Right ventricle myocardium inferior (tissue), 1 donor: Measurements from ENCODE around the gene SUMF1. TPM values are rescaled to one million over a fixed set of nuclear protein-coding genes. Genes with fewer than 3 reads are reported as not detected.

Source experiments
- ATAC-seq: fragments of 200-7000 bp; cut with Tn5 transposase; one replicate; pipeline ENCODE4 v1.9.1; 2020; ENCODE audit warnings: mild to moderate bottlenecking, moderate library complexity
- DNase-seq: peaks from one replicate; pipeline ENCODE4 v3.0.0; 2021; ENCODE audit errors: missing footprints
- intact Hi-C: fragments of 100-400 bp; cut with DNase I; formaldehyde crosslinking; loops from one replicate; pipeline ENCODE4 v1.11.0; 2022
- total RNA-seq: library from RNA; stranded (reverse); fragmentation: NEBNext Ultra II Directional; extraction: Animal tissue kit (Norgen Biotek cat#: 25700); gene quantifications from one replicate; pipeline ENCODE4 v1.2.1, GENCODE V29; 2021
- donor health status: DM: no; HTN: yes; CAD: no; lungs with severe emphysema.

The SUMF1 gene
- total RNA-seq, 1 donor from 2014 or later: 8.4 TPM

DNA sequence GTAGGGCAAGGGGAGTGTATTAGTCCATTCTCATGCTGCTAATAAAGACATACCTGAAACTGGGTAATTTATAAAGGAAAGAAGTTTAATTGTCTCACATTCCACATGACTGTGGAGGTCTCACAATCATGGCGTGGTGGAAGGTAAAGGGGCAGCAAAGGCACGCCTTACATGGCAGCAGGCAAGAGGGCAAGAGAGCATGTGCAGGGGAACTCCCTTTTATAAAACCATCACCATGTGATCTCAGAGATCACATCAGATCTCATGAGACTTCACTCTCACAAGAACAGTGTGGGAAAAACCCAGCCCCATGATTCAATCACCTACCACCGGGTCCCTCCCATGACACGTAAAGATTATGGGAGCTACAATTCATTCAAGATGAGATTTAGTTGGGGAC is 41.4 kb downstream of the SUMF1 start:
- no peak for ATAC-seq
- no peak for DNase-seq
- intact Hi-C loops: no loop called here

DNA sequence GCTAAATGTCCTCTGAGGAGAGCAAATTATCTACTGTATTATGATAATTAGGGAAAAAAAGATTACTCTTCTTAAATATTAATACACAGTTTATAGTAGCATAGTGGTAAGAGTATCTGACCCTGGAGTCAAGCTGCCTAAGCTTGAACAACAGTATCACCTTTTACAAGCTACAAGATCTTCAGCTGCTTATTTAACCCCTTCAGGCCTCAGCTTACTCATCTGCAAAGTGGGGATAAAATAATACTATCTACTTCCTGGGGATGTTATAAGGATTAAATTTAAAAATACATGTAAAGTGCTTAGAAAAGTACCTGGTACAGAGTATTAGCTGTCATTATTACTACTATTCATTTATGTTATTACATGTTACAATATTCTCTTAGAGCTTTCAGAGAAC is 42.0 kb downstream of the SUMF1 start:
- ATAC-seq: no peak
- intact Hi-C loops: no loop called here
- DNase-seq: no peak

DNA sequence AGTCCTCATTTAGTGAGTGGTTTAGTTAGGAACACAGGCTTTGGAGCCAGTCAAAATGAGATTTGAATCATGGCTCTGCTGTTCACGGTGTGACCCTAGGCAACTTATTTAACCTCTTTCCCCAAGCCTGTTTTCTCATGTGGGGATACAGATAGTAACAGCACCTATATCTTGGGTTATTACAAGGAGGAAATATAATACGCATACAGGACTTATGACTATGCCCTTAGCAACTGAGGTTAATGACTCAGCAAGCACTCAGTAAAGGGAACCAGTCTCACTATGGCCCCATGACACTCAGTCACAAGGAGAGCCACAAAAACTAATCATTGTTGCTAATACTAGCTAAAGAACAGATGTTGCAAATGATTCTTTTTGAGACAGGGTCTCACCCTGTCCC is 45.9 kb downstream of the SUMF1 start:
- intact Hi-C loops: no loop called here
- no peak for DNase-seq
- ATAC-seq: no peak

DNA sequence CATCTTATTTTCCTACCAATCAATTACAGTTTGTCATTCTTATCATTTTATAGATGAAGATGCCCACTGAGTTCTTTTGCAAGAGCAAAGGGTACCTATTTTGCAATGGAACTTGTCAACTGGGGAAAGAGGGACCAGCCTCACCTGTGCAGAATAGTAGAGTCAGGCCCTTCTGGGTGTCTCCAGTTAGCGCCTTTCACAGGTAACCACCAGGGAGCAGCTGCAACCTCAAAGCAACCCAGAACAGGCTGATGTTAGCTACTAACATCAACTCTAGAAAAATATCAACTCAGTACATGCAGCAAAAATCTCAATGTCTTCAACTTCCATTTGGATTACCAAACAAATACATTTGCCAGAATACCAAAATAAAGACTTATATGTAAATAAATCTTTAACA is 47.1 kb downstream of the SUMF1 start:
- no peak for DNase-seq
- intact Hi-C loops: no loop called here
- no peak for ATAC-seq

DNA sequence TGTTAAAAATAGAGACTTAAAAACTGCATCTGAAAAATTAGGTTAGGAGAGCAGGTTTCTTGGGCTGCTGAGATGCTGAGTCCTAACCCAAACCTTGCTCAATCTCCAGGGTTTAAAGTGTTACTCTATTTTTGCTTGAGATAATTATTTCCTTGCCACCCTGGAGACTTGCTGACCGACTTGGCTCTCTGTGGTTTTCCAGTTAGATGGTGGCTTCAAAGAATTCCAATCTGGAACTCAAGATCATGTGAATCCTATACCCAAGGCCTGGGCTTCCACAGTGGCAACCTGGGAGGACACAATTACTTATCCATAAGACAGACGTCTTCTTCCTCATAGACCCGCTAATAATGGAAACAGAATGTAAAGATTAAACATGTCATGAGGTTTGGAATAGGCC is 47.7 kb downstream of the SUMF1 start:
- intact Hi-C loops: no loop called here
- ATAC-seq: no peak
- no peak for DNase-seq

DNA sequence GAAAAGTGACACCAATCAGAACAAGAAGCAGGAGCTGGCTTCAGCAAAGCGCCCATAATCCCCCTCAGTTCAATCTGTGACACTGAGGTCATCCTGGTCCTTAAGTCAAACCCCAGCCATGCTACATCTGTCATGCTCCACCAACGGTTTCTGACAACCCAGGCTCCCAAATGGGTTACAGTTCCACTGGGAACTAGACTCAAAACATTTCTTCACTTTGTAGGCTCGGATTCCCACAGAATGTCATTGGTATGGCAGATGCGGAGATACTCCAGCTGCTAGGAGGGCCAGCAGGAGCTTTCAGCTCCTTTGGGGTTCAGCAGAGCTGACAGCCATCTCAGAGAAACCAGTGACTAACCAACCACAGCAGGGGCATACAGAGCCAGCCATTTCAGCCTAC is 48.9 kb downstream of the SUMF1 start:
- intact Hi-C loops: no loop called here
- DNase-seq (no peak), ATAC-seq (peak; percentile 59)

DNA sequence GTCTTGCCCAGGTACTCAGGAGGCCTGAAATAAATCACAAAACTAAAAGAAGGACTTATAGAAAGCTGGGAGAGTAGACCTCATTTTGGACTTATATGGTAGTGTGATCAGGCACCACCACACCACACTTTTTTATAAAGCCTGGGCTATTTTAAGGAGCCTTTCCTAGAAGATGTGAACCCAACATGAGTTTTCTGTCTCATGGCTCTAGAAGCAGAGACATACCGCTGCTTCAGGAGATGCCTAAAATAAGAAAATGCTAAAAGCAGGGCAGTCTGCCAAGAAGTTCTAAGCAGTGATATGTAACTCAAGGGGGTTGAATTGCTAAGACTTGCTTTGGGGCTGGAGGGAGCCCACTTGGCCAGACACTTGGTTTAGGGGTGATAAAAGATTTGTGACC is 49.6 kb downstream of the SUMF1 start:
- intact Hi-C loops: no loop called here
- DNase-seq (no peak), ATAC-seq (no peak)

DNA sequence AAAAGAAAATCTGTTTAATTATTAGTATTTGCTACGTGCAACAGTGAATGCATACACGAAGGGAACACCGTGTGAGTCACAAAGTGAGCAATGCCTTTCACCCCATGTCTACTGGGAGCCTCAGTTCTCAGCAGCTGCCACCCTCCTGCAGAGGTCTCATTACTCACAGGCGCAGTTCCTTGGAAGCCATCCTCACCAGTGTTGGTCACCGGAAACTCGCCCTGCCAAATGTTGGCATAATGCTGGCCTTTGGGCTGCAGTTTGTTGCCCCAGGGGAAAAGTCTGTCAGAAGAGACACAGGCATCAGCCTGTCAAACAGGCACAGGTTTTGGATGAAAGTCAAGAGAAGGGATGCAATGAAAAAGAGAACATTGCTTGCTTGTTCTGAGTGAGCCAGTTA is 50.1 kb downstream of the SUMF1 start:
- no peak for DNase-seq
- intact Hi-C loops: no loop called here
- no peak for ATAC-seq

DNA sequence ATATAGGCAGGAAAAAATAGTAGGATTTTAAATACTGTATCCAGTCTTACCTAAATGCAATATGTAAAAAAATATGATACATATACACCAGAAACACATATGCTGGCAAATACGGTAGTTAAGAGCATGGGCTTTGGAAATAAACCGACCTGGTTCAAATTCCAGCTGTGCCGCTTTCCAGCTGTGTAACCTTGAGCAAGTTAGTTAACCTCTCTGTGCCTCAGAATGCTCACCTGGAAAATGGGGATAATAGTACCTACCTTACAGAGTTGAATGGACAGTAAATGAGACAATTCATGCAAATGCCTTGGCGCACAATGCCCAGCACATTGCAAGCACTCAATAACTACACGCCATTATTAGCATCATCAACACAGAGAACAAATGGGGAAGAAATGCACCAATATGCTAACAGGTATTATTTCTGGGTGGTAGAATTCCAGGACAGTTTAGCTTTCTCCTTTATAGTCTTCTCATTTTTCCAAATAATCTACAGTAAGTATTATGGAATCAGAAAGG is 50.6 kb downstream of the SUMF1 start:
- intact Hi-C loops: no loop called here
- ATAC-seq (no peak), DNase-seq (no peak)

DNA sequence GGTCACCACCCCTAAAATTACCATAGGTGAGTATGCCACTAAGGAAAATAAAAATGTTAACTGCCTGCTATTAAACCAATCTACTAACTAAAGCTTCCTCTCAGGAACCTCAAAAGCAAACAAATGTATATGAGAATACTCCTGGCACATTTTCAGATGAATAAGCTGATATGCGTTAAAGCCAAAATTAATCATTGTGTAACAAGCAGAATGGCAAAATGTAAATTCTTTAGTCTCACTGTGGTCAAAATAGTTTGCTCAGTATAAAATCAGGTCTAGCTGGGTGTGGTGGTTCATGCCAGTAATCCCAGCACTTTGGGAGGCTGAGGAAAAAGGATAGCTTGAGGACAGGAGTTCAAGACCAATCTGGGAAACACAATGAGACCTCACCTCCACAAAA is 53.6 kb downstream of the SUMF1 start:
- ATAC-seq: no peak
- DNase-seq: no peak
- intact Hi-C loops: no loop called here

DNA sequence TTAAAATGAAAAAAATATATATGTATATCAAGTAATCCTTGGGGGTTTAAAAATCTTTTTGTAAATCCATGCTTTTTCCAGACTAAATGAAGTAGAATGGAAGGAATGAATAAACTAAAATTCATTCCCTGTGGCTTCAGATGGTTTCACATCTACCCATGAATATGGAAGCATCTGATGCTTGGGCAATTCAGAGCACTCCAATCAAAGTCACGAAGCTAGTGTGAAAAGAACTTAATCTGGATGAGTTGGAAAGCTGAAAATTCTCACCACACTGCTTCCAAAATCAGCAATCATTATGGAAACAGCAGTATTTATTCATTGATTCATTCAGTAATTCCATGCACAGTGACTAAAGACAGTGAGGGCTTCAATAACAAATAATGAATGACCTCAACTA is 55.2 kb downstream of the SUMF1 start:
- intact Hi-C loops: no loop called here

DNA sequence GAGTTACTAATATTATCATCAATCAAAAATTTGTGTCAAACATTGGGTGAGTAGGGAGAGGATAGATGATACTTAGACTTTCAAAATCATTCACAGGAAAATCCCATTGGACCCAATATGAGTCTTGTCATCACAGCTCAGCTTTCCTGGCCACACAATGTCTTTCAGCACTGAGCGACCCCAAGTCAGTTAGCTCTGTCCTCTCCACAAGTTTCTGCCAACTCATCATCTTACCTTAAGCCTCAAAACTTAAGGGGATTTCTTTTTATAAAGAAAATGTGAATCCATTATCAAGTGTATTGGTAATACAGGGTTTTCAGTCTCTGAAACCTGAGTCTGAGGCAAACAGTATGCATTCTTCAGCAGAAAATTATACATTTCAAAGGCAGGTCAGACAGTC is 55.8 kb downstream of the SUMF1 start:
- DNase-seq (no peak), ATAC-seq (no peak)
- intact Hi-C loops: no loop called here

More for the DNA sequence above, 55.2 kb downstream of the SUMF1 start:
- DNase-seq (no peak), ATAC-seq (no peak)

DNA sequence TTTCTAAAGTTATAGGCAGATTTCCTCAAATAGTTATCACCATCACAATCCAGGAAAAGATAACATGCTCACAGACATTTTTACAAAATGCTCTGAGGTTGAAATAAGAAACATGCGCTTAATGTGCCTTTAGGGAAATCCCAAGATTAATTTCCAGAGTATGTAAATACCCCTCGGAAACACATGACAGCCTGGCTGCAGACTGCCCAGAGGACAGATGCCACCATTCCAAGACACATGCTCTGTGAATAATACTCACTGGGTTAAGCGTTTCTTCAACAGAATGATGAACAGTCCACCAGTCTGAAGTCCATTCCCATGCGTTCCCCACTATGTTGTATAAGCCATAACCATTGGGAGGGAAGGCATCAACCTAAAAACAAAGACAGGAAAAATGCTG is 56.5 kb downstream of the SUMF1 start:
- DNase-seq: no peak
- ATAC-seq: no peak
- intact Hi-C loops: no loop called here

DNA sequence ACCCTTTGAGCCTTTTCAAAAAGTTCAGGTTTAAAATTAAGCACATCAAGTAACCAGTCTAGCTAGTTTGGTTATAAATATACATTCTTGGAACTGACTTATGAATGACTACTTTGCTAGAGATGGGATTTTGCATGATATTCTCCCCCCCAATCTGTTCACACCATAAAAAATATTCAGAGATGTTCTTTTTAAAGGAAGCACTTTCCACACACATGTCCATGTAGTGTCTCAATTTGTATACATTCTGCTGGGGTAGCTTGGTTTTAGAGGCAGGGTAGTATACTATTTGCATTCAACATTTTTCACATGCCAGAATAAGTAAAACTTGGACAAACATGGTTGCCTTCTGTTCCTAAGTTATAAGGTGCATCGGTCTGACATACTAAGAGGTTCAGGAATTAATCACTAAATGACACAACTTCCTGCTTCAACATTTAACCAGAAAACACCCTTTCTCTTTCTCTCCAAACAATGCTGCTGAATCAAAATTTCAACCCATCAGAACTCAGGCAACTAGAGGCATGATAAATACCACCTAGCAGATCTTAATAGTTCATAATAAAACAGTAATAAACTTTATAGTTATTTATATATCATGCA is 57.0 kb downstream of the SUMF1 start:
- intact Hi-C loops: no loop called here
- no peak for DNase-seq
- no peak for ATAC-seq

DNA sequence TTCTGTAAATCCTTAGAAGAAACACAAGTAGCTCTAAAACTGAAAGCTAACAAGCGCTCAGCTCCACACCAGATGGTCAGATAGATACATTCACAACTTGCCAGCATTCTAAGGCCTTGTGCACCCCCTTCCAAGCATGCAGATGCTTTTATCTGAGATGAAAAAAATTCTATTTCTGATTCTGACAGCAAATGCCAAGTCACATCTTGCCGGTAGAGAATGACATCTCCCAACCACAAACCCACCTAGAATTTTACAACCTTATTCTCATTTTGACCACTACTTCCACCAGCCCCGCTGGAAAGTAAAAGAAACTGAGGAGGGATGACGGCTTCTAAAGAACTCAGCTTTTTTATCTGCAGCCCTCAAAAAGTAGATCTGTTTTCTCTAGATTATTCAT is 57.7 kb downstream of the SUMF1 start:
- ATAC-seq (no peak), DNase-seq (no peak)
- intact Hi-C loops: no loop called here

DNA sequence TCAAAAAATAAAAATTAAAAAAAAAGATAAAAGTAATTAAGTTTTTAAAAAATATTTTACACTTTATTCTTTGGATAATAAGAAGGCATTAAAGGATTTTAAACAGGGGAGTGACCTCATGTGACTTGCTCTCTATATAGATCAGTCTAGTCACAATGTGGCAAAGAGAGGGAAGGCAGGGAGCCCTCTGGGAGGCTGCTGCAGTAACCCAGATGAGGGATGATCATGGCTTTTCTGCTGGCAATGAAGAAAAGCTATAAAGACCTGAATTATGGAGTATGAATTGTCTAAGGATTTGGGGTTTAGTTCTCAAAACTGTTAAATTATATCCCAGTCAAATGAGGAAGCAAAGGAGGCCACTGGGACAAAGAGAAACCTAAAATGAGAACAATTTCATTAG is 58.1 kb downstream of the SUMF1 start:
- intact Hi-C loops: no loop called here
- DNase-seq: no peak
- ATAC-seq: no peak

DNA sequence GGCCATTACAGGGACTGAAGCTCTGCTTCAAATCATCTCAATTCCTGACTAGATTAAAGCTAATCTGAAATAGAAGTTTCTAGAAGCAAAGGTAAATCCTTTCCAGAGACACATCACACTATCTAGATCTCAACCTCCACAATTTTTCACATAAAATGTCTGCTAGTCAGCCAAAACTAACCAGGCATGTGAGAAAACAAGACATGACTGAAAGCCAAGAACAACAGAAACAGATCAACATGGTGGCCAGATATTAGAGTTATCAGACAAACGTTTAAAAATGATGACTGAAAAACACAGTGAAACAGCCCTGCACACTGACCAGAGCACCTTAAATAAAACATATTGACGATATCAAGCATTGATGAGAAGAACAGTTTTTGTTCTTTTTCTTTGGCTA is 59.1 kb downstream of the SUMF1 start:
- intact Hi-C loops: no loop called here
- no peak for DNase-seq
- ATAC-seq: no peak

DNA sequence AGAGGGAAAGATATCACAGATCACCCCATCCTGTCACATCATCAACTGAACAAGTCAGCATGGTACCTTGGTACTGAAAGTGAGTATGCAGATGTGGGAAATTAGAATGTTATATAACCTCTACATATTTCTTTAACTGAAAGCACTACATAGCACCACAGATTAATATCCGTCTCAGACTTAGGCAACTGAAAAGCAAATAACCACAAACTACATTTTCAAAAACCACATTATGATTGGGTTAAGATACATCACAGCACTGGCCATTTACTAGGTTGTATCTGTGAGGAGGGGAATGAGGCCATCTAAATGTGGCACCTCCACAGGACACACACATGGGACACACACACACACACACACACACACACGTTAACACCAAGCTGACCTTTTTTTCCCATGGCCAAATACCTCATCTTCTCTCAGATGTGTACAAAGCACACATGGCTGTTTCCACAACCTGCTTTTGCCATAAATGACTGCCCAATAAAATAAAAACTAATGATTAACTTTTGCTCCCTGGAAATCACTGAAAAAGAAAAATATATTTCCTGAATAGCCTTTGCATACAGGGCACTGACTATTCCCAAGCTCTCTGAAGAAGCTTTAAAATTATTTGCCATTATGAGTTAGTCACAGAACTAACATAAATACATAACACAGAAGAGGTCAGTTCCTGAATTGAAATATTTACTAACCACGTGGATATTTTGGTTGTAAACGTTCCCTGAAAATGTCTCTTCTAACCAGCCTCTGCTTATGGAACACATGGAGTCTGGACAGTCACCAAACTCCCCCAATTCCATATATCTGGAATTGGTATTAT is 60.1 kb downstream of the SUMF1 start:
- ATAC-seq (no peak), DNase-seq (no peak)
- intact Hi-C loops: no loop called here

DNA sequence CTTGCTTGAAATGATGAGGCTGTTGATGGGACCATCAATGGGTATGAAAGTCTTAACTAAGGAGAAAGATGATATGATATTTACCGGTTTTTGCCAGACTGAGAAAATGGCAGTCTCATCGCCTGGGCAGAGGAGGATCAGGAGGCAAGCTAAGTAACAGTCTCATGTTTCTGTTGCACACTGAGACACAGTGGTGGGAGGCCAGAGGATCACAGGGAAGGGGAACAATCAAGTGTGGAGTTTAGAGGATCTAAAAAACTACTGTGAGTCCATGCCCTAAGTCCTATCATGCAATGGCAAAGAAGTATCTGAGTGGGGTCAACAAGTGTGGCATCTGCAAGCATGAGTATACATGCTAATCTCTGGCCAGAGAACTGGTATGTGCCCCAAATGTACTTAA is 62.2 kb downstream of the SUMF1 start:
- DNase-seq (no peak), ATAC-seq (no peak)
- intact Hi-C loops: no loop called here

DNA sequence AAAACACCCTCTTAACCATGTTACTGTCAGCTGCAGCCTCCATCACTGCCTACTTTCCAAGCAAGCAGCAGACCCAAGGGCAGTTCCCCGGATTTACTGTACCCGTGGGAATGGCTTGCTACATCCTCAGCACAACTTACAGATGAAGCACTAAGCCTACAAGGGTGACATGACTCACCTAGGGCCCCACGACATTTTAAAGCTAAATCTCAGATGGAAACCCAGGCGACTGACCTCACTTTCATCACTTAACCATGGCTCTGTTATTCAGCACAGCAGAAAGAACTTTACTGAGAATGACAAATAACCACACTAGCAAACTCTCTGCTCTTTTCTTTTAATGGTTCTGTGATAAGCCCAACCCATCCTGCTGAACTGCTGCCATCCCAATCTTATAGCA is 65.6 kb downstream of the SUMF1 start:
- ATAC-seq: no peak
- intact Hi-C loops: no loop called here
- DNase-seq: no peak

DNA sequence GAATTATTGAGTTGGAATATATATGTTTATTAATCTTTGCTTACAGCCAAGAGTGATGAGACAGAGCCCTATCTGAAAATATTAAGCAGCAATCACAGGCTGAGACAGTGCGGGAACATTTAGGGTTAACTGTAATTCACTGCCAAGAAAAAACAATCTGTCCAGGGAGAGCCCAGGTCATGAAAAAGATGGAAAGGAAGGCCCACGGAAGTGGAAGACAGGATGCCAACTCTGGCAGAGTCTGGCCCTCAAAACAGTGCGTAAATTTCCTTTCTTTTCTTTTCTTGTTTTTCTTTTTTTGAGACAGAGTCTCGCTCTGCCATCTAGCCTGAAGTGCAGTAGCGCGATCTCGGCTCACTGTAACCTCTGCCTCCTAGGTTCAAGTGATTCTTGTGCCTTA is 67.6 kb downstream of the SUMF1 start:
- intact Hi-C loops: no loop called here
- ATAC-seq: no peak
- DNase-seq: no peak
